HS-5 (cell line): ENCODE results near the gene CSNK2A2.

Experiments
- DNase-seq: peaks from one replicate; pipeline ENCODE4 v3.0.0-alpha.2; 2012; ENCODE audit warnings: low read depth

Gene CSNK2A2

DNA sequence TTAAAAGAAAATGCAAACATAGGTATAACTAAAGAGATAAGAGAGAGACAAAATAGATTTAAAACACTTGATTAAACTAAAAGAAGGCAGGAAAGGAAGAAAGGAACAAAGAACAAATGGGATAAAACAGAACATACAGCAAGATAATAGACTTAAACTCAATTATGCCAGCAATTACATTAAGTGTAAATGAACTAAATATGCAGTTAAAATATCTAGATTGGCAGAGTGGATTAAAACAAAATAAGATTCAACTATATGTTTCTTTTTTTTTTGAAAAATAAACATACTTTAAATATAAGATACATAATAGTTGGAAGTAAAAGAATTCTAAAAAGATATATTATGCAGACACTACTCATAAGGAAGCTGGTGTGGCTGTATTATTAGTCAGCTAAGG is 59.1 kb downstream of the CSNK2A2 start:
- DNase-seq, result no peak

- no peak for DNase-seq
These were observed 60.3 kb downstream of the CSNK2A2 start for GRCh38 chr16:58137581-58137980.

GRCh38 chr16:58129097-58129936 is 68.6 kb downstream of the CSNK2A2 start, which contains the start of gene CFAP20:
Gene CFAP20 (minus strand): TSS chr16:58129381. CDS start chr16:58129115, 266 bp downstream.
- DNase-seq, result peak; percentile 99

DNA sequence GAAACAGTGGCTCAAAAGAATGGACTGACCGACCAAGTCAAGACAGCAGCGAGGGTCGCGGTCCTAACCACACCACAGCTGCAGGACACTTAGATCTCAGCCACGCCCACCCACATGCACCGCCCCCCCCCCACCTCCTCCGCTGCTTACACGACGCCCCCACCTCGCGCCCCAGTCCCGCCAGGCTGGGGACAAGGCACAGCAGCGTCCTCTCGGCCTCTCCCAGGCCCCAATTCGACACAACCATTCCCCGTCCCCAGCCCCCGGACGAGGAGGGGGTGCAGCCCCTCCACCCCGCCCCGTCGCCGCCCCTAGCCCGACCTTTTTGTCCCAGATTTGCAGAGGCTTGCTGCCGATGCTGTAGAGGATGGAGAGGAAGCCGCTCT is 69.2 kb downstream of the CSNK2A2 start:
- no peak for DNase-seq

- DNase-seq, result no peak
These were observed 69.7 kb downstream of the CSNK2A2 start for GRCh38 chr16:58128181-58128631.

GRCh38 chr16:58127634-58128033 is 70.3 kb downstream of the CSNK2A2 start:
- DNase-seq, result no peak

- DNase-seq, result no peak
These were observed 70.8 kb downstream of the CSNK2A2 start for GRCh38 chr16:58127033-58127556.

- no peak for DNase-seq
These were observed 71.4 kb downstream of the CSNK2A2 start for GRCh38 chr16:58126451-58126961.

GRCh38 chr16:58125781-58126335 is 72.0 kb downstream of the CSNK2A2 start:
- DNase-seq, result no peak

- DNase-seq, result no peak
These were observed 72.9 kb downstream of the CSNK2A2 start for GRCh38 chr16:58125041-58125440.

GRCh38 chr16:58124601-58124915 is 73.3 kb downstream of the CSNK2A2 start:
- no peak for DNase-seq

DNA sequence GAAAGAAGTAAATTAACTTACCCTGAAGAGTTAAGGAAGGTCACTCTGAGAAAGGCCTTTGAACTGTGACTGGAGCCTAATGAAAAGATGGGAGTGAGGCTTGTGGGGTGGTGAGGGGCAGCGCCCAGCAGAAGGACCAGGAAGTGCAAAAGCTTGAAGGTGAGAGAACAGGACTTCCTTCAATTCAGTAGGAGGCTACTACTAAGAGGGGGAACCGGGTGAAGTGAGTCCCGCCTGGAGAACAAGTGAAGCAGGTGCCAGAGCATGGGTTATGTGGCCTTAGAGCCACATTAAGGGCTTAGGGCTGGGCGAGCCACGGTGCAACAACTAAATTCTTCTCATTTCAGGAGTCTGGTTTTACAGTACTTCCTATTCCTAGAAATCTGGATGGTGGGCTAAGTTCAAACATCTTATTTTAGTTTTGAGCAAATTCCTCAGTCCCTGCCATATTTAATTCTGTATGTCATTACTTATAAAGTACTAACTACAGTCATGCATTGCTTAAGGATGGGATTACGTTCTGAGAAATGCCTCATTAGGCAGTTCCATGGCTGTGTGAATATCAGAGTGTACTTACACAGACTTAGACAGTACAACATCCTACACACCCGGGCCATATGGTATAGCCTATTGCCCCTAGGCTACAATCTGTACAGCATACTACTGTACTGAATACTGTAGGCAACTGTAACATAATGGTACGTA is 73.9 kb downstream of the CSNK2A2 start:
- no peak for DNase-seq

GRCh38 chr16:58121132-58121531 is 76.8 kb downstream of the CSNK2A2 start:
- DNase-seq, result no peak

GRCh38 chr16:58120234-58120633 is 77.7 kb downstream of the CSNK2A2 start:
- DNase-seq, result no peak

DNA sequence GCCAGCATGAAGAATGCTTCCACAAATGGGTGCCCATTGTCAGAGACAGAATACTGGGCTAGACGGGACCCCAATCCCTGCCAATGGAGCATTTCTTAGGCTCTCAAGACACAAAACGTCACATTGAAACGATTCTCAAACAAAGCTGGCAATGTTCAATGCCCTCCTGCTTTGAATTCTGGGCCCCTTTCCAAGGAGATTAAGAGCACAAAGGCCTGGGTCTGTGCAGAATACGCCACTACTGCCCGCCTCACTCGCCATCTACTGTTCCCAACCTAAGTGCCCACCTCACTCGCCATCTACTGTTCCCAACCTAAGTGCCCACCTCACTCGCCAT is 78.4 kb downstream of the CSNK2A2 start:
- no peak for DNase-seq

DNA sequence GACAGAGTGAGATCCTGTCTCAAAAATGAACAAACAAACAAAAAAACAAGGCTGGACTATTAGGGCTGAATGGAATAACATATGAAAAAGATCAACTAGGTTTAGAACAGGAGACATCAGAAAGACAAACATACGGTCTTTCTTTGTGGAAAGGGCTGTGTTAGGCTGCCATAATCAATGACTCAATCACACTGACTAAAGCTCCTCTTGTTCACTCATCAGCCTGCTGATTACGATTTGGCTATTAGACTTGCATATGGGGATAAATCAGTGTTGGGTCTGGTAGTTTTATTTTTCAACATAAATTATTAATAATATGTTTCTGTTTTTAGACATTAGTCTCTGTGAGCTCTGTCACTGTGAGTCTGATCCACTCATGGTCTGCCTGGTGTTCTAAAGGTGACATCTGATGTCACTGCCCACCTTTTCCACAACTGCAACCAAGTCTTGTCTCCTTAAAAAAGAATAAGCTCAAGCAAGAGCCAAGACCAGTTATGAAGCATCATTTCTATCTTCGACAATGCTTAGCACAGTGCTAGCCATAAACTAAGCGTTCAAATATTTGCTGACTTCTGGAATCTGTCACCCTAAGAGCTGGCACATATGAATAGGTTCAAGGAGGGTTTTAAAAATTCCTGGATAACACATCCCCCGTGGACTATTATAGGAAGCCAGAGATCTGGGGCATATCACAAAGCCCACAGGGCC is 79.0 kb downstream of the CSNK2A2 start:
- no peak for DNase-seq

DNA sequence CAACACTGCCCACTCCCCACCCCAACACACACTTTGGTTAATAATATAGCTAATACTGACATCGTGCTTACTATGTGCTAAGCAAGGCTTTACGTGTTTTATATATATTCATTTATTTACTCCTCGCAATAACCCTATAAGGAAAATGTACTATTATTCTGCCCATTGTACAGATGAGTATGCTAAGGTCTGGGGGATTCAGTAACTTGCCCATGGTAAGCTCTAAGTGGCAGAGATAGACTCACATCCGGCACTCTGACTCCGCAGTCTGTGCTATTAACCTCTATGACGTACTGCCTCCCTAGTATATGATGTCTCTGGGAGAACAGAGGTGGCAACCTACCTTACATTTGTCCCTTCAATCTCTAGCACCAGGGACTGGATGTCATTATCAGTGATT is 81.4 kb downstream of the CSNK2A2 start:
- DNase-seq, result no peak

- no peak for DNase-seq
These were observed 81.8 kb downstream of the CSNK2A2 start for GRCh38 chr16:58116081-58116480.

GRCh38 chr16:58114827-58115825 is 82.8 kb downstream of the CSNK2A2 start:
- DNase-seq, result no peak

GRCh38 chr16:58111302-58111627 is 86.6 kb downstream of the CSNK2A2 start:
- no peak for DNase-seq
